ENCODE data around the gene LARP4. TPM values are rescaled to one million over a fixed set of nuclear protein-coding genes. Genes with fewer than 3 reads are reported as not detected.
A peak's percentile ranks its signal among the peaks of the same experiment; 100 is the strongest.
"Not testable (repeated sequence)": the region's sequence is repeated elsewhere in the genome, so short reads cannot be mapped to it uniquely, and the experiment has no call there.

The LARP4 gene
- total RNA-seq, 2 donors from 2014 or later, result 29.7 to 32.9 TPM

DNA sequence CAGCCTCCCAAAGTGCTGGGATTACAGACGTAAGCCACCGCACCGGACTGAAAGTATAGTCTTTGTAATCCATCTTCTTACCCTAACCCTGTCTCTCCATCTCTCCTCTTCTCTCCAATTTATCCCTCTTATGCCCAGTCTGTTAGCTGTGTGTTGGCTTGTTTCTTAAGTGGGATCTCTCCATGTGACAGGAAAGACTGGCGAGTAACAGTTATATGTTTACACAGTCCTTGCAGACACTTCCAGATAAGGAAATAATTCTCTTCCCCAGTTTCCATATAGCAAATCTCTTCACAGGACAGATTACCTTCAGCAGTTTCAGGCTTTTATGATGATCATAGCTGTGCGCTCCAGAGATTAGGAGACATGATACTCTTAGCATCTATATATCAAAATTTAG is 88.1 kb downstream of the LARP4 start:
- no peak for DNase-seq (ENCODE audit: low spot score)
- TF ChIP-seq POLR2A (IDR thresholded peaks at IDR 0.05) (no peak), POLR2AphosphoS5 (IDR thresholded peaks at IDR 0.05) (no peak)
- TF ChIP-seq, protein P1, sequence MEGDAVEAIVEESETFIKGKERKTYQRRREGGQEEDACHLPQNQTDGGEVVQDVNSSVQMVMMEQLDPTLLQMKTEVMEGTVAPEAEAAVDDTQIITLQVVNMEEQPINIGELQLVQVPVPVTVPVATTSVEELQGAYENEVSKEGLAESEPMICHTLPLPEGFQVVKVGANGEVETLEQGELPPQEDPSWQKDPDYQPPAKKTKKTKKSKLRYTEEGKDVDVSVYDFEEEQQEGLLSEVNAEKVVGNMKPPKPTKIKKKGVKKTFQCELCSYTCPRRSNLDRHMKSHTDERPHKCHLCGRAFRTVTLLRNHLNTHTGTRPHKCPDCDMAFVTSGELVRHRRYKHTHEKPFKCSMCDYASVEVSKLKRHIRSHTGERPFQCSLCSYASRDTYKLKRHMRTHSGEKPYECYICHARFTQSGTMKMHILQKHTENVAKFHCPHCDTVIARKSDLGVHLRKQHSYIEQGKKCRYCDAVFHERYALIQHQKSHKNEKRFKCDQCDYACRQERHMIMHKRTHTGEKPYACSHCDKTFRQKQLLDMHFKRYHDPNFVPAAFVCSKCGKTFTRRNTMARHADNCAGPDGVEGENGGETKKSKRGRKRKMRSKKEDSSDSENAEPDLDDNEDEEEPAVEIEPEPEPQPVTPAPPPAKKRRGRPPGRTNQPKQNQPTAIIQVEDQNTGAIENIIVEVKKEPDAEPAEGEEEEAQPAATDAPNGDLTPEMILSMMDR (IDR thresholded peaks at IDR 0.05), result no peak
- no peaks in the 10 kb centered on the region for H3K27me3 ChIP-seq (replicated peaks; ENCODE audit: insufficient read depth)
- H3K9me3 ChIP-seq, result no peaks in the 10 kb centered on the region
- intact Hi-C loops (cut with DNase I), result no loop called here
- WGBS, result 84% methylated on average over 5 of the region's 5 CpGs
- H3K4me1 ChIP-seq (replicated peaks), result no peaks in the 10 kb centered on the region
- H3K36me3 ChIP-seq, result no peaks in the 10 kb centered on the region
- H3K4me3 ChIP-seq, result no peak overlapping the region
- no peak overlapping the region for H3K27ac ChIP-seq

GRCh38 chr12:50498119-50498518 is 97.4 kb downstream of the LARP4 start:
- H3K9me3 ChIP-seq; DNase-seq (ENCODE audit: low spot score); H3K4me1 ChIP-seq (replicated peaks); H3K4me3 ChIP-seq; intact Hi-C loops (cut with DNase I); H3K36me3 ChIP-seq; H3K27me3 ChIP-seq (replicated peaks; ENCODE audit: insufficient read depth); H3K27ac ChIP-seq: not testable (repeated sequence)
- 92% methylated on average over 11 of the region's 11 CpGs for WGBS

DNA sequence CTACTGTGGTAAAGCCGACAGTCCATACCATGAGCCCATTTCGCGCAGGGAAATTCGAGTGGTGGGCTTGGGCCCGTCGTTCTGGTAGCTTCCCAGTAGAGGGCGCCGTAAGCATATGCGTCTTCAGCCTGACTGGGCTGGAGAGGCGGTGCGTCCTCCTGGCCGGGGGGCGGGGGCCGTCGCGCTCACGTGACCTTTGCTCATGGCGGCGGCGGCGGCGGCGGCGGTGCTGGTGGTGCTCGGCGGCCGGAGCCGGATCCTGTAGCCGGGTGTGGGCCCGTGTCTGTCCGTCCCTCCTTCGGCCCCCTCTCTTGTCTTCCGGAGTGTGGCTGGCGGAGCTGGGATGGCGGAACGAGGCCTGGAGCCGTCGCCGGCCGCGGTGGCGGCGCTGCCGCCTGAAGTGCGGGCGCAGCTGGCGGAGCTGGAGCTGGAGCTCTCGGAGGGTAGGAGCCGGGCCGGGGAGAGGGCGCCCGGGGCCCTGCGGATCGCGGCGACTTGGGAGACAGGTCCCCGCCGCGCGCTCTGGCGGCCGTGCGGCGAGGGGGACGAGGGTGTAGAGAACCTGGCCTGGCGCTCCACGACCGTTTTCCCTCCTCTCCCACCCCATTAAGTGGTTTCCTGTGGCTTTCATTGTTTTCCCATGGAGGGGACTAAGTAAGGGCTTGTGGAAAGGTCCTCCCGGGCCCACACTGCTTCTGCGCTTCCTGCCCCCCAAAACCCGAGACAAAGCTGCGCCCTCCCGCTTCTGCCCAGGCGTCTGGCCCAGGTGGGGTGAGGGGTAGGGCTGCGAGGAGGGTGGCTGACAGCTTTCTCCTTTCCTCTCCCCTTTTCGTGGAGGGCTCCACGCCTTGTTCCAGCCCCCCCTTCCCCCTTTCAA is 104.4 kb downstream of the LARP4 start, which contains the start of gene DIP2B:
Gene DIP2B, plus strand, starts transcription at position 188 of the 877 bp plus-strand sequence. Its CDS starts 156 bp downstream, at position 344.
- WGBS, result under 1% methylated on average over 77 of the region's 77 CpGs
- Histone ChIP-seq H3K27ac (peak within 1 kb of the TSS; percentile 92 to 95), H3K4me1 (replicated peaks) (peaks cover 5% of the 10 kb centered on the region), H3K9me3 (no peaks in the 10 kb centered on the region), H3K27me3 (replicated peaks; ENCODE audit: insufficient read depth) (no peaks in the 10 kb centered on the region), H3K4me3 (peak within 1 kb of the TSS; percentile 71 to 79), H3K36me3 (no peaks in the 10 kb centered on the region)
- intact Hi-C loops (cut with DNase I), result loop anchor here (1.0 to 10.0 kb wide), 4 partner anchors 70 to 482 kb away; no protein-coding TSS in a partner anchor
- peak; percentile 94 for DNase-seq (ENCODE audit: low spot score)
- TF ChIP-seq POLR2A (IDR thresholded peaks at IDR 0.05) (peak; percentile 85), POLR2AphosphoS5 (IDR thresholded peaks at IDR 0.05) (peak; percentile 83)
- TF ChIP-seq, protein P1 (IDR thresholded peaks at IDR 0.05), result peak; percentile 90 to 98 (median 97)

GRCh38 chr12:50505675-50506530 is 105.2 kb downstream of the LARP4 start:
- Histone ChIP-seq H3K27ac (peak overlapping the region; percentile 92 to 95), H3K9me3 (no peaks in the 10 kb centered on the region), H3K27me3 (replicated peaks; ENCODE audit: insufficient read depth) (no peaks in the 10 kb centered on the region), H3K4me3 (peak overlapping the region; percentile 71 to 79), H3K36me3 (no peaks in the 10 kb centered on the region), H3K4me1 (replicated peaks) (peaks cover 5% of the 10 kb centered on the region)
- TF ChIP-seq POLR2A (IDR thresholded peaks at IDR 0.05) (no peak), POLR2AphosphoS5 (IDR thresholded peaks at IDR 0.05) (no peak)
- TF ChIP-seq, protein P1 (IDR thresholded peaks at IDR 0.05), result no peak
- DNase-seq (ENCODE audit: low spot score), result peak; percentile 40
- intact Hi-C loops (cut with DNase I), result loop anchor here (5.0 to 10.0 kb wide), 3 partner anchors 69 to 481 kb away; no protein-coding TSS in a partner anchor
- WGBS, result 1% methylated on average over 11 of the region's 11 CpGs

All from prostate gland (tissue), 2 donors.